ENCODE results near the gene SPINK14. TPM values are rescaled to one million over a fixed set of nuclear protein-coding genes. Genes with fewer than 3 reads are reported as not detected.
A peak's percentile ranks its signal among the peaks of the same experiment; 100 is the strongest.

The SPINK14 gene
- total RNA-seq, 4 donors from 2014 or later = not detected

DNA sequence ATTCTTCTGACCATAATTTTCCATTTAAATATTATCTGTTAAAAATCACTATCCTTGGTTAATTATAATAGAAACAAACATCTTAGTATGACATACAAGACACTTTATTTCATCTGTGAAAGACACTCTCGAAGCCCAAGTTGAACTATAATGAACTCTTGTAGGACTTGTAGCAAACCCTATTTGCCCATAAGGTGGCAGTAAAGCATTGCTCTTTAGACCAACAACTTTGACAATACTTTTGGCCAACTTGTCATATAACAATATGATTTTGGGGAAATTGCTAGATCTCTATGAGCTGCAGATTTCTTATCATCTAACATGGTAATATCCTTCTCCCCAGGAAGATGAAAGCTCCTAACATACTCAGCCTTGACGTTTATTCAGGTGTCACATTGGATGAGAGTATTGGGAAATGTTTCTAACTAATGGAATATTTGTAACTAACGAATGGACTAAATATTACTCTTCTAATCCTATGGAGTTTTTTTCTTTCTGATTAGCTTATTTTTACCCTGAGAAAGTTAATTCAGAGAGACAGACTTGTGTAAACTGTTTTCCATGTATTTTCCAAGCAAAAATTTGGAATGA lies 11.0 kb downstream of the SPINK14 start:
- peaks cover 0 to 6% (median 0%) of the 10 kb centered on the region in 4 donors for H3K27me3 ChIP-seq
- TF ChIP-seq, protein P1, sequence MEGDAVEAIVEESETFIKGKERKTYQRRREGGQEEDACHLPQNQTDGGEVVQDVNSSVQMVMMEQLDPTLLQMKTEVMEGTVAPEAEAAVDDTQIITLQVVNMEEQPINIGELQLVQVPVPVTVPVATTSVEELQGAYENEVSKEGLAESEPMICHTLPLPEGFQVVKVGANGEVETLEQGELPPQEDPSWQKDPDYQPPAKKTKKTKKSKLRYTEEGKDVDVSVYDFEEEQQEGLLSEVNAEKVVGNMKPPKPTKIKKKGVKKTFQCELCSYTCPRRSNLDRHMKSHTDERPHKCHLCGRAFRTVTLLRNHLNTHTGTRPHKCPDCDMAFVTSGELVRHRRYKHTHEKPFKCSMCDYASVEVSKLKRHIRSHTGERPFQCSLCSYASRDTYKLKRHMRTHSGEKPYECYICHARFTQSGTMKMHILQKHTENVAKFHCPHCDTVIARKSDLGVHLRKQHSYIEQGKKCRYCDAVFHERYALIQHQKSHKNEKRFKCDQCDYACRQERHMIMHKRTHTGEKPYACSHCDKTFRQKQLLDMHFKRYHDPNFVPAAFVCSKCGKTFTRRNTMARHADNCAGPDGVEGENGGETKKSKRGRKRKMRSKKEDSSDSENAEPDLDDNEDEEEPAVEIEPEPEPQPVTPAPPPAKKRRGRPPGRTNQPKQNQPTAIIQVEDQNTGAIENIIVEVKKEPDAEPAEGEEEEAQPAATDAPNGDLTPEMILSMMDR (IDR thresholded peaks at IDR 0.05) = peak; percentile 32 to 69 (median 48)
- TF ChIP-seq POLR2AphosphoS5 (IDR thresholded peaks at IDR 0.05) = no peak
- 41% methylated on average over 3 of the region's 3 CpGs for WGBS
- DNase-seq (ENCODE audit: extremely low spot score) = no peak
- H3K4me1 ChIP-seq = no peaks in the 10 kb centered on the region
- H3K36me3 ChIP-seq = no peaks in the 10 kb centered on the region
- intact Hi-C loops (cut with DNase I) = loop anchor here (5.0 kb wide), 1 partner anchor 553 kb away; no protein-coding TSS in a partner anchor
- H3K4me3 ChIP-seq = no peak overlapping the region
- H3K27ac ChIP-seq (replicated peaks in 1 of 4) = no peak overlapping the region
- no peaks in the 10 kb centered on the region for H3K9me3 ChIP-seq

DNA sequence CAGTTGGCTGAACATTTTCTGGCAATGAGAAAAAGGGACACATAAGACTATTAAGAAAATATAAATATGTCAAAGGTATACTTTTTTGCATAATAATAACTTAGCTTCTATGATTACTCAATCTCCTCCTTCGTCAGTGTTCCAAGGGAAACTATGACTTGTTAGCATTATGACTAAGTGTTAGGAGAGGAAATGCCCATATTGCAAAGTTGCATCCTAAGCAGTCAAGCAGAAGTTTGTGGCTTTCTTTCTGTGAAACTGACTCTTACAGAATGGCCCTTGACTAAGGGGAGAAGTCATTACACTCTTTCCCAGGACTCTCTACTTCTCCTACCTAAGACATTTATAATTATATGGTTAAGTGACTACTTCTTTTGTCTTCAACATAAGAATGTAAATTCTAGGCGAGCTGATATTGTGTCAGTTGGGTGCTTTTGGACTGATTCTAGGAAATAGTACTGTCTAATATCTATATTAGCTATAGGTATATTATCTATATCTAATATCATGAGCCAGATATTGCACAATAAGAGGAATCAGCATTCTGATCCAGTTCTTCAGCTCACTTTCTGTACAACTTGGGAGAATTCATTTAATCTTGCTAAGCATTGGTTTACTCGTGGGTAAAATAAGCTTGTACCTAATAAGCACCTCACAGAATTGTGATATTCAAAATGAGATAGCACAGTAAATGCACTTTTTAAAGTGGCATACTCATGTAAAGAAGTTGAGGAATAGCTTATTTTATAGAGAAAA lies 18.1 kb downstream of the SPINK14 start:
- Histone ChIP-seq H3K27me3 (no peaks in the 10 kb centered on the region), H3K9me3 (no peaks in the 10 kb centered on the region), H3K36me3 (no peaks in the 10 kb centered on the region), H3K4me1 (no peaks in the 10 kb centered on the region), H3K27ac (replicated peaks in 1 of 4) (no peak overlapping the region), H3K4me3 (no peak overlapping the region)
- intact Hi-C loops (cut with DNase I) = loop anchor here (10.0 kb wide), 1 partner anchor 188 kb away; no protein-coding TSS in a partner anchor
- 61% methylated on average over 3 of the region's 3 CpGs for WGBS
- TF ChIP-seq EP300 (IDR thresholded peaks at IDR 0.05) = no peak
- DNase-seq (ENCODE audit: extremely low spot score) = no peak

DNA sequence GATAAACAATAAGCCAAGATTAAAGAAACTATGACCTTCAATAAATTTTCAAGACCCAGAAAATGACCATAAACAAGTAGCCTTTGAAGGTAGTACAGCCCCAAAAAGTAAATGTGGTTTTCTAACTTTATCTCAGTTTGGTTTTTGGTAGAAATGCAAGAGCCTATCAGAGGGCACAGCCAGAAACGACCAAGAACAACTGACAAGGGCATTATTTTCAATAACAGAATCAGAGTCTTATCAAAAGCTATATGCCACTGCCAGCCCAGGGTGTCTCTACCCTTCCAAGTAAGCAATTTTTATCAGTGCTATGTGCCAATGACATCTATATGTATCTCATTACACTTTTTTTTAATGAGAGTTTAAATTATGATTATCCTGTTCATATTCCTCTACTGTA lies 22.7 kb downstream of the SPINK14 start:
- DNase-seq (ENCODE audit: extremely low spot score) = no peak
- Histone ChIP-seq H3K9me3 (no peaks in the 10 kb centered on the region), H3K36me3 (no peaks in the 10 kb centered on the region), H3K4me3 (no peak overlapping the region), H3K27ac (replicated peaks in 1 of 4) (no peak overlapping the region), H3K4me1 (no peaks in the 10 kb centered on the region), H3K27me3 (no peaks in the 10 kb centered on the region)
- TF ChIP-seq, protein P1 (IDR thresholded peaks at IDR 0.05) = no peak
- TF ChIP-seq POLR2AphosphoS5 (IDR thresholded peaks at IDR 0.05) (no peak), POLR2A (IDR thresholded peaks at IDR 0.05; ENCODE audit: low read depth) (no peak), EP300 (IDR thresholded peaks at IDR 0.05) (no peak)
- intact Hi-C loops (cut with DNase I) = no loop called here
- 60% methylated on average over 1 of the region's 1 CpG for WGBS

DNA sequence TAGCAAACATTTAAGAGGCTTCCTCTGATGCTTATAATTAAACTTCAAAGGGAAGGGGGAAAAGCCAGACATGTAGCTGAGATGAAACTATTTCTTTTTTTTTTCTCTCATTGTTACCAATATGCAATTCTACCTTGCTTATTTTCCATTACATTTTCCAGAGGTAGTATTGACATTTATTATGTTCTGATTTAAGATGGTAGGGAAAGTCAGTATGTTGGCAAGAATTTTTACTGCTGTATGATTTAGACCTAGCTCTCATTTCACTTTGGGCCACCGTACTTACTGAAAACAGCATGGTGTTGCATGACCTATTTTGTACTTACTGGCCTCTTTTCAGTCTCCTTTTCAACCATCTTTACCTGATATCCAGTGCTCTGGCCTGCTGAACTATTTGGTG lies 24.9 kb downstream of the SPINK14 start:
- intact Hi-C loops (cut with DNase I) = no loop called here
- H3K4me1 ChIP-seq = no peaks in the 10 kb centered on the region
- DNase-seq (ENCODE audit: extremely low spot score) = no peak
- no peak overlapping the region for H3K27ac ChIP-seq (replicated peaks in 1 of 4)
- WGBS = 91% methylated on average over 1 of the region's 1 CpG
- TF ChIP-seq POLR2AphosphoS5 (IDR thresholded peaks at IDR 0.05) = no peak
- TF ChIP-seq EP300 (IDR thresholded peaks at IDR 0.05) = no peak
- TF ChIP-seq POLR2A (IDR thresholded peaks at IDR 0.05; ENCODE audit: low read depth) = no peak
- TF ChIP-seq, protein P1 (IDR thresholded peaks at IDR 0.05) = no peak
- H3K4me3 ChIP-seq = no peak overlapping the region
- no peaks in the 10 kb centered on the region for H3K36me3 ChIP-seq
- no peaks in the 10 kb centered on the region for H3K9me3 ChIP-seq
- H3K27me3 ChIP-seq = no peaks in the 10 kb centered on the region

DNA sequence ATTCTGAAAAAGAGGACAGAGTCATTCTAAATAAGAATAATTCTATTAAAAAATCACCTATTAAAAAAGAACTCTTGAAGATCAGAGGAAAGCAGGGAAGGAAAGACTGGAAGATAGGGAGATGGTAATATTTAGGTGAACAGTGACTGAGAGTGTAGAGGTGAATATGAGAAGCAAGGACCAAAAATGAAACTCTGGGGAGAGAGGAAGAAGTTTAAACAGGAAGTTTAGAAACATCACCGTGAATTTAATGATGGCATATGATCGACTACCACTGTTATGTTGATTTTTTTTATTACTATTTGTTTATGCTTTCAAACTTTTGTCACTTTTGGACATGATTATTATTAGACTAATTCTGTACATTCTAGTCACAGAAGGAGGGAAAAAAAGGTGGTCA lies 32.8 kb downstream of the SPINK14 start:
- TF ChIP-seq EP300 (IDR thresholded peaks at IDR 0.05) (no peak), POLR2AphosphoS5 (IDR thresholded peaks at IDR 0.05) (no peak), POLR2A (IDR thresholded peaks at IDR 0.05; ENCODE audit: low read depth) (no peak)
- TF ChIP-seq, protein P1 (IDR thresholded peaks at IDR 0.05) = no peak
- Histone ChIP-seq H3K27ac (replicated peaks in 1 of 4) (no peak overlapping the region), H3K27me3 (no peaks in the 10 kb centered on the region), H3K4me1 (peaks cover 0 to 15% (median 0%) of the 10 kb centered on the region in 4 donors), H3K9me3 (no peaks in the 10 kb centered on the region), H3K36me3 (no peaks in the 10 kb centered on the region), H3K4me3 (no peak overlapping the region)
- intact Hi-C loops (cut with DNase I) = no loop called here
- 61% methylated on average over 2 of the region's 2 CpGs for WGBS
- no peak for DNase-seq (ENCODE audit: extremely low spot score)
